K562 (cell line): Measurements from ENCODE around the gene CACNA1I. TPM values are rescaled to one million over a fixed set of nuclear protein-coding genes. Genes with fewer than 3 reads are reported as not detected.

ENCODE experiments used
- ATF4 ChIP-seq: fragments of 450-650 bp; formaldehyde crosslinking; IDR thresholded peaks from 2 replicates; pipeline ENCODE4 v1.4.0; 2022; ENCODE audit warnings: mild to moderate bottlenecking, moderate library complexity
- CGGBP1 ChIP-seq: fragments of 250-450 bp; sonication (Bioruptor Pico); IDR thresholded peaks from 2 replicates; pipeline ENCODE4 v1.9.0; 2021; ENCODE audit warnings: mild to moderate bottlenecking
- CHCHD3 ChIP-seq: fragments of 250-450 bp; sonication (Bioruptor Pico); IDR thresholded peaks from 2 replicates; pipeline ENCODE4 v2.1.2; 2022; ENCODE audit warnings: mild to moderate bottlenecking
- CXXC5 ChIP-seq: fragments of 250-450 bp; sonication (Bioruptor Pico); IDR thresholded peaks from 2 replicates; pipeline ENCODE4 v1.8.0; 2022; ENCODE audit warnings: inconsistent platforms, mild to moderate bottlenecking, moderate library complexity
- EP400 ChIP-seq: fragments of 450-650 bp; IDR thresholded peaks from 2 replicates; pipeline ENCODE4 v1.6.1; 2017; ENCODE audit warnings: antibody characterized with exemption, mild to moderate bottlenecking, moderate library complexity
- FOXO4 ChIP-seq: fragments of 450-650 bp; formaldehyde crosslinking; IDR thresholded peaks from 2 replicates; pipeline ENCODE4 v1.4.0; 2020; ENCODE audit warnings: mild to moderate bottlenecking, moderate library complexity
- HMG20B ChIP-seq: fragments of 250-450 bp; sonication (Bioruptor Pico); IDR thresholded peaks from 2 replicates; pipeline ENCODE4 v1.5.0; 2021; ENCODE audit warnings: mild to moderate bottlenecking
- JUNB ChIP-seq: fragments of 450-650 bp; formaldehyde crosslinking; conservative IDR thresholded peaks from 2 replicates; pipeline ENCODE4 v1.4.0; 2020; ENCODE audit warnings: mild to moderate bottlenecking
- MBD2 ChIP-seq: sonication (generic); IDR thresholded peaks from 2 replicates; pipeline ENCODE4 v1.6.1; 2016; ENCODE audit warnings: low read depth, borderline replicate concordance
- MTA2 ChIP-seq: fragments of 450-650 bp; IDR thresholded peaks from 2 replicates; pipeline ENCODE4 v1.6.1; 2016; ENCODE audit warnings: low read depth
- MTF1 ChIP-seq: fragments of 250-450 bp; sonication (Bioruptor Pico); IDR thresholded peaks from 2 replicates; pipeline ENCODE4 v1.9.0; 2021; ENCODE audit warnings: moderate library complexity, mild to moderate bottlenecking, inconsistent platforms, borderline replicate concordance
- NFATC3 ChIP-seq: fragments of 450-650 bp; IDR thresholded peaks from 2 replicates; pipeline ENCODE4 v1.6.1; 2017; ENCODE audit warnings: mild to moderate bottlenecking
- NFE2 ChIP-seq: IDR thresholded peaks from 2 replicates; pipeline ENCODE4 v1.6.1; 2014; ENCODE audit warnings: antibody characterized with exemption, low read depth
- PCBP2 ChIP-seq: fragments of 200-400 bp; formaldehyde crosslinking; IDR thresholded peaks from 2 replicates; pipeline ENCODE4 v1.6.1; 2018; ENCODE audit warnings: low read length, low read depth, mild to moderate bottlenecking, moderate library complexity; ENCODE audit not compliant: poor library complexity, severe bottlenecking
- TRIM25 ChIP-seq: fragments of 450-650 bp; IDR thresholded peaks from 2 replicates; pipeline ENCODE4 v1.7.0; 2016; ENCODE audit warnings: borderline replicate concordance
- TSC22D4 ChIP-seq: fragments of 450-650 bp; IDR thresholded peaks from 2 replicates; pipeline ENCODE4 v1.6.1; 2016; ENCODE audit warnings: missing genetic modification characterization, missing biosample characterization, control low read depth
- ZBTB9 ChIP-seq: fragments of 450-650 bp; formaldehyde crosslinking; IDR thresholded peaks from 2 replicates; pipeline ENCODE4 v1.4.0; 2020; ENCODE audit warnings: mild to moderate bottlenecking, moderate library complexity
- ZNF143 ChIP-seq: sonication (generic); formaldehyde crosslinking; IDR thresholded peaks from 2 replicates; pipeline ENCODE4 v1.9.0; 2022; ENCODE audit warnings: mild to moderate bottlenecking, missing genetic modification reagents
- ZNF445 ChIP-seq: fragments of 250-450 bp; sonication (Bioruptor Pico); IDR thresholded peaks from 2 replicates; pipeline ENCODE4 v1.4.0; 2020; ENCODE audit warnings: low read depth, mild to moderate bottlenecking, moderate library complexity
- ZNF57 ChIP-seq: fragments of 450-650 bp; formaldehyde crosslinking; IDR thresholded peaks from 2 replicates; pipeline ENCODE4 v1.4.0; 2020; ENCODE audit warnings: mild to moderate bottlenecking, moderate library complexity
- ZNF668 ChIP-seq: fragments of 250-450 bp; sonication (Bioruptor Pico); IDR thresholded peaks from 2 replicates; pipeline ENCODE4 v1.8.0; 2022; ENCODE audit warnings: mild to moderate bottlenecking, inconsistent platforms
- ZNF696 ChIP-seq: fragments of 250-450 bp; sonication (Bioruptor Pico); conservative IDR thresholded peaks from 2 replicates; pipeline ENCODE4 v1.4.0; 2020; ENCODE audit warnings: mild to moderate bottlenecking, moderate library complexity
- ZNF707 ChIP-seq: fragments of 250-450 bp; sonication (Bioruptor Pico); conservative IDR thresholded peaks from 2 replicates; pipeline ENCODE4 v1.8.0; 2022; ENCODE audit warnings: inconsistent platforms, mild to moderate bottlenecking, moderate library complexity
- ZNF830 ChIP-seq: fragments of 250-450 bp; sonication (Bioruptor Pico); IDR thresholded peaks from 2 replicates; pipeline ENCODE4 v1.5.0; 2021; ENCODE audit warnings: mild to moderate bottlenecking
- polyA plus RNA-seq, 8 experiments: library from polyadenylated mRNA; depleted of rRNA in 4 of 8; stranded (reverse) in 5 of 8; unstranded in 3 of 8; fragments of >200 nt; fragmentation: Nextera tagmentation in 2 of 8; fragmentation: Illumina TruSeq in 1 of 8; extraction: Ambion mirVana in 2 of 8; extraction: Trizol in 1 of 8; gene quantifications; 2 replicates each; pipeline versions ENCODE4 v1.2.1 to v1.2.3, GENCODE V29; 2011 to 2014; ENCODE audit warnings: inconsistent platforms in 1 of 8, missing spikeins in 1 of 8
- total RNA-seq, 7 experiments: library from RNA; depleted of rRNA in 6 of 7; stranded (reverse); fragments of >200 nt in 6 of 7; fragmentation: Illumina TruSeq in 2 of 7; extraction: Trizol in 2 of 7; gene quantifications; 2 replicates each; pipeline versions ENCODE4 v1.2.1 to v1.2.3, GENCODE V29; 2011 to 2021; ENCODE audit warnings: low replicate concordance in 1 of 7

The CACNA1I gene
- total and polyA plus RNA-seq, 9 of the 15 experiments (the other 6 are each of a cell fraction or from before 2014, with no cell fraction given), result 0.01 to 0.79 (median 0.32) TPM; not detected in 1

- TF ChIP-seq FOXO4 (CRISPR knock-in tag) (no peak; the same call in 1 of the 2 replicates), PCBP2 (no peak), ATF4 (CRISPR knock-in tag) (peak; percentile 61), CXXC5 (CRISPR knock-in tag) (no peak), ZNF445 (CRISPR knock-in tag) (0 out of 2 replicates have a peak, but pooled peaks have one; percentile 78), MTF1 (CRISPR knock-in tag) (no peak), ZNF830 (CRISPR knock-in tag) (no peak), ZNF707 (CRISPR knock-in tag) (no peak), HMG20B (CRISPR knock-in tag) (0 out of 2 replicates have a peak, but pooled peaks have one; percentile 65), ZNF668 (no peak), MBD2 (no peak), NFATC3 (no peak), MTA2 (no peak), ZNF696 (CRISPR knock-in tag) (no peak), ZNF143 (CRISPR knock-in tag) (no peak), CGGBP1 (CRISPR knock-in tag) (0 out of 2 replicates have a peak, but pooled peaks have one; percentile 10), CHCHD3 (no peak), JUNB (no peak), TRIM25 (no peak), EP400 (no peak), ZBTB9 (0 out of 2 replicates have a peak, but pooled peaks have one; percentile 37), NFE2 (no peak), ZNF57 (CRISPR knock-in tag) (peak; percentile 58; the same call in 1 of the 2 replicates), TSC22D4 (tag) (no peak)
Measured at GRCh38 chr22:39522567-39523300, 47.8 kb upstream of the CACNA1I start (continued).
